HAP-1 (cell line): Measurements from ENCODE around the gene TMC1.
A peak's percentile ranks its signal among the peaks of the same experiment; 100 is the strongest.

Source experiments
- DNase-seq, 2 experiments: peaks; one replicate each; pipeline ENCODE4 v3.0.0-alpha.2; 2016 to 2020; ENCODE audit warnings: low spot score in 2 of 2
- H3K27me3 ChIP-seq: fragments of 250-450 bp; sonication (Bioruptor Pico); 2 replicates; pipeline ENCODE4 v1.5.1; 2020; ENCODE audit warnings: low read depth, mild to moderate bottlenecking, moderate library complexity
- H3K36me3 ChIP-seq: fragments of 250-450 bp; sonication (Bioruptor Pico); replicated peaks from 2 replicates; pipeline ENCODE4 v1.5.1; 2020; ENCODE audit warnings: mild to moderate bottlenecking
- H3K4me1 ChIP-seq: fragments of 250-450 bp; sonication (Bioruptor Pico); 2 replicates; pipeline ENCODE4 v1.5.1; 2020; ENCODE audit warnings: mild to moderate bottlenecking
- H3K4me3 ChIP-seq: fragments of 250-450 bp; sonication (Bioruptor Pico); 2 replicates; pipeline ENCODE4 v1.5.1; 2020; ENCODE audit warnings: mild to moderate bottlenecking, moderate library complexity
- H3K9me3 ChIP-seq: fragments of 250-450 bp; sonication (Bioruptor Pico); 2 replicates; pipeline ENCODE4 v1.5.1; 2020; ENCODE audit warnings: mild to moderate bottlenecking, moderate library complexity
- in situ Hi-C: fragments of 300-500 bp; cut with MboI; formaldehyde crosslinking; loops from 3 replicates; pipeline ENCODE4 v1.14.3; 2020; ENCODE audit warnings: low sequenced_read_pairs, inconsistent platforms, mixed read lengths

TMC1 gene

GRCh38 chr9:72701510-72701909, 180.1 kb downstream of the TMC1 start:
- Histone ChIP-seq H3K36me3 (no peaks in the 10 kb centered on the region), H3K4me3 (no peak overlapping the region), H3K27me3 (no peaks in the 10 kb centered on the region), H3K4me1 (peaks cover 11% of the 10 kb centered on the region), H3K9me3 (no peaks in the 10 kb centered on the region)
- in situ Hi-C loops, result no loop called here
- no peak for DNase-seq

GRCh38 chr9:72703574-72703973, 182.2 kb downstream of the TMC1 start:
- Histone ChIP-seq H3K36me3 (no peaks in the 10 kb centered on the region), H3K9me3 (no peaks in the 10 kb centered on the region), H3K4me1 (peaks cover 9% of the 10 kb centered on the region), H3K27me3 (no peaks in the 10 kb centered on the region), H3K4me3 (no peak overlapping the region)
- DNase-seq, result no peak
- in situ Hi-C loops, result no loop called here

- H3K4me1 ChIP-seq, result peaks cover 9% of the 10 kb centered on the region
- no peaks in the 10 kb centered on the region for H3K27me3 ChIP-seq
- no peaks in the 10 kb centered on the region for H3K9me3 ChIP-seq
- no peaks in the 10 kb centered on the region for H3K36me3 ChIP-seq
- no peak for DNase-seq
- no peak overlapping the region for H3K4me3 ChIP-seq
- in situ Hi-C loops, result no loop called here
These were observed 183.4 kb downstream of the TMC1 start for GRCh38 chr9:72704688-72705375.

- in situ Hi-C loops, result no loop called here
- Histone ChIP-seq H3K9me3 (peaks cover 8% of the 10 kb centered on the region), H3K27me3 (no peaks in the 10 kb centered on the region), H3K4me1 (peaks cover 27% of the 10 kb centered on the region), H3K36me3 (peaks cover 3% of the 10 kb centered on the region; the same call in 1 of the 2 replicates), H3K4me3 (no peak overlapping the region)
- DNase-seq, result peak in 1 of 2 experiments; percentile 38
These were observed 197.1 kb downstream of the TMC1 start for GRCh38 chr9:72718503-72718902.

- peak; percentile 53 to 84 for DNase-seq
- Histone ChIP-seq H3K4me1 (peaks cover 30% of the 10 kb centered on the region), H3K36me3 (peaks cover 3% of the 10 kb centered on the region), H3K4me3 (no peak overlapping the region), H3K27me3 (no peaks in the 10 kb centered on the region), H3K9me3 (no peaks in the 10 kb centered on the region)
- in situ Hi-C loops, result no loop called here
These were observed 199.7 kb downstream of the TMC1 start for GRCh38 chr9:72721067-72721466.

GRCh38 chr9:72726947-72727346, 205.5 kb downstream of the TMC1 start:
- Histone ChIP-seq H3K9me3 (no peaks in the 10 kb centered on the region), H3K4me3 (no peak overlapping the region), H3K36me3 (peaks cover 15% of the 10 kb centered on the region), H3K4me1 (peaks cover 43% of the 10 kb centered on the region), H3K27me3 (no peaks in the 10 kb centered on the region)
- peak; percentile 64 to 100 for DNase-seq
- in situ Hi-C loops, result no loop called here

- in situ Hi-C loops, result no loop called here
- no peaks in the 10 kb centered on the region for H3K27me3 ChIP-seq
- DNase-seq, result peak in 1 of 2 experiments; percentile 100
These were observed 206.8 kb downstream of the TMC1 start for GRCh38 chr9:72728031-72728770.

GRCh38 chr9:72733895-72734294, 212.5 kb downstream of the TMC1 start:
- Histone ChIP-seq H3K4me1 (peaks cover 23% of the 10 kb centered on the region), H3K4me3 (no peak overlapping the region), H3K27me3 (no peaks in the 10 kb centered on the region), H3K9me3 (no peaks in the 10 kb centered on the region), H3K36me3 (peaks cover 24% of the 10 kb centered on the region)
- in situ Hi-C loops, result no loop called here
- DNase-seq, result no peak

More at GRCh38 chr9:72728031-72728770, 206.8 kb downstream of the TMC1 start:
- Histone ChIP-seq H3K4me3 (peak overlapping the region; percentile 3; the same call in 1 of the 2 replicates), H3K9me3 (no peaks in the 10 kb centered on the region), H3K4me1 (peaks cover 37% of the 10 kb centered on the region), H3K36me3 (peaks cover 12% of the 10 kb centered on the region)

GRCh38 chr9:72734631-72735030, 213.2 kb downstream of the TMC1 start:
- H3K9me3 ChIP-seq, result no peaks in the 10 kb centered on the region
- peaks cover 24% of the 10 kb centered on the region for H3K36me3 ChIP-seq
- DNase-seq, result no peak
- in situ Hi-C loops, result no loop called here
- peaks cover 23% of the 10 kb centered on the region for H3K4me1 ChIP-seq
- no peak overlapping the region for H3K4me3 ChIP-seq
- no peaks in the 10 kb centered on the region for H3K27me3 ChIP-seq

GRCh38 chr9:72743836-72744235, 222.4 kb downstream of the TMC1 start:
- H3K4me3 ChIP-seq, result no peak overlapping the region
- peaks cover 20% of the 10 kb centered on the region for H3K4me1 ChIP-seq
- H3K36me3 ChIP-seq, result peaks cover 10% of the 10 kb centered on the region; the same call in 1 of the 2 replicates
- H3K27me3 ChIP-seq, result no peaks in the 10 kb centered on the region
- H3K9me3 ChIP-seq, result no peaks in the 10 kb centered on the region
- in situ Hi-C loops, result no loop called here
- DNase-seq, result no peak

GRCh38 chr9:72749276-72749675, 227.9 kb downstream of the TMC1 start:
- Histone ChIP-seq H3K36me3 (no peaks in the 10 kb centered on the region; the same call in 1 of the 2 replicates), H3K4me3 (no peak overlapping the region), H3K4me1 (peaks cover 29% of the 10 kb centered on the region), H3K9me3 (no peaks in the 10 kb centered on the region), H3K27me3 (no peaks in the 10 kb centered on the region)
- DNase-seq, result no peak
- in situ Hi-C loops, result no loop called here

- no peak overlapping the region for H3K4me3 ChIP-seq
- peak in 1 of 2 experiments; percentile 17 for DNase-seq
- H3K27me3 ChIP-seq, result no peaks in the 10 kb centered on the region
- peaks cover 29% of the 10 kb centered on the region for H3K4me1 ChIP-seq
- H3K9me3 ChIP-seq, result no peaks in the 10 kb centered on the region
- H3K36me3 ChIP-seq, result no peaks in the 10 kb centered on the region; the same call in 1 of the 2 replicates
- in situ Hi-C loops, result no loop called here
These were observed 230.1 kb downstream of the TMC1 start for GRCh38 chr9:72751541-72751940.

- DNase-seq, result peak; percentile 28 to 49
- in situ Hi-C loops, result no loop called here
- H3K36me3 ChIP-seq, result no peaks in the 10 kb centered on the region; the same call in 1 of the 2 replicates
- H3K4me3 ChIP-seq, result no peak overlapping the region
- no peaks in the 10 kb centered on the region for H3K27me3 ChIP-seq
- H3K9me3 ChIP-seq, result no peaks in the 10 kb centered on the region
- peaks cover 28% of the 10 kb centered on the region for H3K4me1 ChIP-seq
These were observed 232.0 kb downstream of the TMC1 start for GRCh38 chr9:72753266-72753893.

GRCh38 chr9:72755836-72756235, 234.4 kb downstream of the TMC1 start:
- no peak overlapping the region for H3K4me3 ChIP-seq
- H3K27me3 ChIP-seq, result no peaks in the 10 kb centered on the region
- DNase-seq, result no peak
- peaks cover 25% of the 10 kb centered on the region for H3K4me1 ChIP-seq
- no peaks in the 10 kb centered on the region; the same call in 1 of the 2 replicates for H3K36me3 ChIP-seq
- H3K9me3 ChIP-seq, result no peaks in the 10 kb centered on the region
- in situ Hi-C loops, result no loop called here
